ENCODE data around the gene KCTD18. TPM values are rescaled to one million over a fixed set of nuclear protein-coding genes. Genes with fewer than 3 reads are reported as not detected.

Gene KCTD18
- polyA plus RNA-seq, 1 donor (not counting 4 experiments of a cell fraction or from before 2014, with no cell fraction given) = 10.9 TPM

GRCh38 chr2:200472853-200473464 is 36.9 kb downstream of the KCTD18 start:
- H3K4me2 ChIP-seq (ENCODE audit: control insufficient read depth, extremely low read depth, insufficient read depth, low read depth, low read length) = no peak overlapping the region
- H3K27me3 ChIP-seq (ENCODE audit: control insufficient read depth, extremely low read depth, insufficient read depth, low read length) = no peaks in the 10 kb centered on the region
- H3K9me3 ChIP-seq (ENCODE audit: control insufficient read depth, low read depth, low read length) = no peaks in the 10 kb centered on the region
- FAIRE-seq (no peak), DNase-seq (ENCODE audit: low read depth, low spot score) (no peak)
- no peak for TF ChIP-seq CTCF (optimal IDR thresholded peaks at IDR 0.05 in 1 of 3, IDR thresholded peaks at IDR 0.05 in 1 of 3, conservative IDR thresholded peaks at IDR 0.05 in 1 of 3; ENCODE audit: extremely low read depth in 1 of 3, insufficient read depth in 2 of 3, low read length in 3 of 3)
- H3K27ac ChIP-seq (ENCODE audit: control insufficient read depth, insufficient read depth, low read length) = no peak overlapping the region
- no peaks in the 10 kb centered on the region for H4K20me1 ChIP-seq (ENCODE audit: control insufficient read depth, extremely low read depth, insufficient read depth, low read length)
- no peak overlapping the region for H3K4me3 ChIP-seq (ENCODE audit: control insufficient read depth in 2 of 3, extremely low read depth in 1 of 3, insufficient read depth in 2 of 3, low read depth in 1 of 3, low read length in 3 of 3)
- no peaks in the 10 kb centered on the region for H3K79me2 ChIP-seq (ENCODE audit: control insufficient read depth, insufficient read depth, low read length)
- H3K36me3 ChIP-seq (ENCODE audit: control insufficient read depth in 2 of 2, extremely low read depth in 1 of 2, insufficient read depth in 2 of 2, low read length in 2 of 2) = peaks cover 9 to 37% of the 10 kb centered on the region in 2 experiments
- H2AFZ ChIP-seq (ENCODE audit: control insufficient read depth, low read length) = no peak overlapping the region
- dilution Hi-C loops (cut with MboI; ENCODE audit: extremely low pct_ligation_motif_present, low sequenced_read_pairs) = no loop called here
- no peaks in the 10 kb centered on the region for H3K9me1 ChIP-seq (ENCODE audit: control insufficient read depth, extremely low read depth, insufficient read depth, low read length)
- H3K4me1 ChIP-seq (ENCODE audit: control insufficient read depth, extremely low read depth, insufficient read depth, low read length) = no peaks in the 10 kb centered on the region
- H3K9ac ChIP-seq (ENCODE audit: control insufficient read depth, extremely low read depth, insufficient read depth, low read length) = no peak overlapping the region

- Histone ChIP-seq H2AFZ (ENCODE audit: control insufficient read depth, low read length) (no peak overlapping the region), H3K36me3 (ENCODE audit: control insufficient read depth in 2 of 2, extremely low read depth in 1 of 2, insufficient read depth in 2 of 2, low read length in 2 of 2) (peaks cover 9 to 32% of the 10 kb centered on the region in 2 experiments), H3K4me2 (ENCODE audit: control insufficient read depth, extremely low read depth, insufficient read depth, low read depth, low read length) (no peak overlapping the region), H3K79me2 (ENCODE audit: control insufficient read depth, insufficient read depth, low read length) (no peaks in the 10 kb centered on the region), H3K27me3 (ENCODE audit: control insufficient read depth, extremely low read depth, insufficient read depth, low read length) (no peaks in the 10 kb centered on the region), H3K9ac (ENCODE audit: control insufficient read depth, extremely low read depth, insufficient read depth, low read length) (no peak overlapping the region), H3K9me3 (ENCODE audit: control insufficient read depth, low read depth, low read length) (no peaks in the 10 kb centered on the region), H3K27ac (ENCODE audit: control insufficient read depth, insufficient read depth, low read length) (no peak overlapping the region), H3K4me3 (ENCODE audit: control insufficient read depth in 2 of 3, extremely low read depth in 1 of 3, insufficient read depth in 2 of 3, low read depth in 1 of 3, low read length in 3 of 3) (no peak overlapping the region), H3K9me1 (ENCODE audit: control insufficient read depth, extremely low read depth, insufficient read depth, low read length) (no peaks in the 10 kb centered on the region), H3K4me1 (ENCODE audit: control insufficient read depth, extremely low read depth, insufficient read depth, low read length) (no peaks in the 10 kb centered on the region), H4K20me1 (ENCODE audit: control insufficient read depth, extremely low read depth, insufficient read depth, low read length) (no peaks in the 10 kb centered on the region)
- dilution Hi-C loops (cut with MboI; ENCODE audit: extremely low pct_ligation_motif_present, low sequenced_read_pairs) = no loop called here
- no peak for FAIRE-seq
- DNase-seq (ENCODE audit: low read depth, low spot score) = no peak
- TF ChIP-seq CTCF (optimal IDR thresholded peaks at IDR 0.05 in 1 of 3, IDR thresholded peaks at IDR 0.05 in 1 of 3, conservative IDR thresholded peaks at IDR 0.05 in 1 of 3; ENCODE audit: extremely low read depth in 1 of 3, insufficient read depth in 2 of 3, low read length in 3 of 3) = no peak
- no peak for TF ChIP-seq EZH2 (IDR thresholded peaks at IDR 0.05; ENCODE audit: low read length)
Observed at GRCh38 chr2:200471928-200472645, 37.8 kb downstream of the KCTD18 start.

Measured in keratinocyte (primary cell).